HepG2 (cell line): ENCODE data around the gene ANKRD52. TPM values are rescaled to one million over a fixed set of nuclear protein-coding genes. Genes with fewer than 3 reads are reported as not detected.

Experiments
- ATF3 ChIP-seq: sonication (generic); formaldehyde crosslinking; IDR thresholded peaks from 2 replicates; pipeline ENCODE4 v1.4.0; 2020; ENCODE audit warnings: missing genetic modification reagents
- CBX2 ChIP-seq, 2 experiments: fragments of 200-600 bp in 1 of 2; sonication (generic); formaldehyde crosslinking in 1 of 2; IDR thresholded peaks; 2 replicates each; pipeline versions ENCODE4 v1.7.0 to v1.8.1; 2018 to 2022; ENCODE audit warnings: low read depth in 2 of 2, low read length in 1 of 2, mild to moderate bottlenecking in 1 of 2, missing genetic modification reagents in 1 of 2
- DNMT3B ChIP-seq: conservative IDR thresholded peaks from 2 replicates; pipeline ENCODE4 v1.6.1; 2016; ENCODE audit warnings: missing biosample characterization, control low read depth
- FOXO4 ChIP-seq: sonication (generic); formaldehyde crosslinking; conservative IDR thresholded peaks from 2 replicates; pipeline ENCODE4 v1.8.1; 2023; ENCODE audit warnings: missing genetic modification reagents
- KDM3A ChIP-seq: IDR thresholded peaks from 2 replicates; pipeline ENCODE4 v1.6.1; 2018; ENCODE audit warnings: low read depth, missing compliant biosample characterization
- MEF2D ChIP-seq: sonication (generic); formaldehyde crosslinking; IDR thresholded peaks from 2 replicates; pipeline ENCODE4 v1.5.1; 2020; ENCODE audit warnings: mild to moderate bottlenecking, missing genetic modification reagents
- PLRG1 ChIP-seq: fragments of 450-650 bp; conservative IDR thresholded peaks from 2 replicates; pipeline ENCODE4 v1.6.1; 2016
- RARG ChIP-seq: sonication (generic); formaldehyde crosslinking; IDR thresholded peaks from 2 replicates; pipeline ENCODE4 v1.4.0; 2020; ENCODE audit warnings: low read depth, mild to moderate bottlenecking, missing genetic modification reagents
- RELA ChIP-seq: sonication (generic); formaldehyde crosslinking; IDR thresholded peaks from 2 replicates; pipeline ENCODE4 v1.4.0; 2020; ENCODE audit warnings: missing genetic modification reagents
- RNF2 ChIP-seq: fragments of 450-650 bp; conservative IDR thresholded peaks from 2 replicates; pipeline ENCODE4 v1.6.1; 2016; ENCODE audit warnings: low read depth
- SAP130 ChIP-seq: IDR thresholded peaks from 2 replicates; pipeline ENCODE4 v1.6.1; 2016; ENCODE audit warnings: low read depth
- TBX3 ChIP-seq: fragments of 450-650 bp; IDR thresholded peaks from 2 replicates; pipeline ENCODE4 v1.6.1; 2017; ENCODE audit warnings: antibody characterized with exemption, mild to moderate bottlenecking, inconsistent platforms, borderline replicate concordance
- YY1 ChIP-seq: IDR thresholded peaks from 2 replicates; pipeline ENCODE4 v1.6.1; 2011; ENCODE audit warnings: low read length, low read depth, moderate library complexity, mild to moderate bottlenecking; ENCODE audit not compliant: insufficient read depth, insufficient replicate concordance
- ZBTB1 ChIP-seq: sonication (generic); formaldehyde crosslinking; IDR thresholded peaks from 2 replicates; pipeline ENCODE4 v1.4.0; 2020; ENCODE audit warnings: missing genetic modification reagents, borderline replicate concordance
- ZHX2 ChIP-seq, 2 experiments: sonication (generic) in 1 of 2; formaldehyde crosslinking in 1 of 2; IDR thresholded peaks; 2 replicates each; pipeline versions ENCODE4 v1.6.1 to v1.9.0; 2014 to 2022; ENCODE audit warnings: antibody characterized with exemption in 1 of 2, borderline replicate concordance in 1 of 2, inconsistent platforms in 1 of 2, low read depth in 1 of 2, missing genetic modification reagents in 1 of 2
- ZNF205 ChIP-seq: IDR thresholded peaks from 2 replicates; pipeline ENCODE4 v1.6.1; 2018; ENCODE audit warnings: missing biosample characterization, missing genetic modification reagents
- ZNF660 ChIP-seq: sonication (generic); formaldehyde crosslinking; IDR thresholded peaks from 2 replicates; pipeline ENCODE4 v1.5.1; 2020; ENCODE audit warnings: mild to moderate bottlenecking, low read depth, missing genetic modification reagents, borderline replicate concordance
- ZNF672 ChIP-seq: sonication (generic); formaldehyde crosslinking; IDR thresholded peaks from 2 replicates; pipeline ENCODE4 v1.8.1; 2022; ENCODE audit warnings: missing genetic modification reagents
- ZSCAN25 ChIP-seq: sonication (generic); formaldehyde crosslinking; IDR thresholded peaks from 2 replicates; pipeline ENCODE4 v1.8.0; 2022; ENCODE audit warnings: mild to moderate bottlenecking, missing genetic modification reagents
- polyA plus RNA-seq, 8 experiments: library from polyadenylated mRNA; depleted of rRNA in 3 of 8; stranded (reverse) in 7 of 8; unstranded in 1 of 8; fragments of >200 nt; fragmentation: Illumina TruSeq in 4 of 8; extraction: Trizol in 4 of 8; gene quantifications; 2 replicates each; pipeline versions ENCODE4 v1.2.1 to v1.2.3, GENCODE V29; 2011 to 2016; ENCODE audit warnings: low read depth in 4 of 8, missing spikeins in 1 of 8, mixed read lengths in 1 of 8; ENCODE audit not compliant: insufficient read depth in 1 of 8
- total RNA-seq, 5 experiments: library from RNA; depleted of rRNA; stranded (reverse); fragments of >200 nt; fragmentation: Illumina TruSeq; extraction: Trizol; gene quantifications; 2 replicates each; pipeline ENCODE4 v1.2.3, GENCODE V29; 2016; ENCODE audit warnings: low read depth in 1 of 5
- TF ChIP-seq, protein P1 (sequence below): sonication (generic); formaldehyde crosslinking; IDR thresholded peaks from 2 replicates; pipeline ENCODE4 v1.5.0; 2020; ENCODE audit warnings: missing genetic modification reagents

Gene ANKRD52
- total and polyA plus RNA-seq, 2 of the 13 experiments (the other 11 are each of a cell fraction or from before 2014, with no cell fraction given): 7.8 to 9.2 TPM

DNA sequence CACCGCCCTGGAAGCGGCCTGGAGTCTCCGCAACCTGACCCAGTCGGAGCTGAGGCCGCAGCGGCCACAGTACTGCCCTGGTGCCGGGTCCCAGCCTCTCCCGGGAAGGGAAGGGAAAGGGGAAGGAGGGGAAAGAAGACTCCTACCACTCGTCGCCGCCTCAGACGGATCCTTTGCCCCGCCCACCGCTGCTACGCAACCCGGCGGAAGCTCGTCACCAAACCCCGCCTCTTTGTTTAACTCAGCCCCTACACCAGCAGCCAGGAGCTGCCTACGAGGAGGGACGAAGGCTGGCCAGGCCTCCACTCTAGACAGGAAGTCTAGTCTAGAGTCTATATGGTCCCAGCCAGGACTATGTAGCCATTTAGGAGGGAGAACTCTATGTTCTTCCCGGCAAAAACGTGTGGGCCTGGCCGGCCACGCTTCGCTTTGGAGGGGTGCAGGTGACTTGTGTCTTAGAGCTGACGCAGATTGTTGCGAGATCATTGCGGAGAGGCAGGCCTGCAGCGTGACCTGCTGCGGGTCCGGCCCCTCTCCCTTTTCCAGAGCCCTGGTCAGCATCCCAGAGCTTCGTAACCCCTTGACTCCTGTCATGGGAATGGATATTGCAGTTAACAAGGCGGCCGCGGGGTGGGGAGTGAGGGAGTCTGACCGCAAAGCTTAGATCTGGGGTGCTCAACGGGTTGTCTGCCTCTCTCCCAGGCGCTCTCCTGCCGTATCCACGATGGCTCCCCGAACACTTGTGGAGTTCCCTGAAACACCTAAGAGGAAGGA lies 36.2 kb downstream of the ANKRD52 start, which contains the start of gene RNF41 (continued):
- TF ChIP-seq YY1 (peak; percentile 45), RELA (CRISPR knock-in tag) (no peak; the same call in 1 of the 2 replicates), SAP130 (CRISPR knock-in tag) (peak; percentile 92), ZBTB1 (CRISPR knock-in tag) (no peak), ATF3 (CRISPR knock-in tag) (no peak), TBX3 (no peak), DNMT3B (0 out of 2 replicates have a peak, but pooled peaks have one; percentile 57), ZHX2 (IDR thresholded peaks at IDR 0.05; ENCODE audit: low read depth) (0 out of 2 replicates have a peak, but pooled peaks have one; percentile 8), ZHX2 (CRISPR knock-in tag; IDR thresholded peaks at IDR 0.05; ENCODE audit: borderline replicate concordance) (peak; percentile 11; the same call in 1 of the 2 replicates), MEF2D (CRISPR knock-in tag) (peak; percentile 69; the same call in 1 of the 2 replicates), FOXO4 (CRISPR knock-in tag) (0 out of 2 replicates have a peak, but pooled peaks have one; percentile 76), CBX2 (IDR thresholded peaks at IDR 0.05; ENCODE audit: low read depth, low read length) (no peak), CBX2 (CRISPR knock-in tag; IDR thresholded peaks at IDR 0.05; ENCODE audit: low read depth) (no peak), ZSCAN25 (CRISPR knock-in tag) (no peak), PLRG1 (no peak), RNF2 (no peak), ZNF660 (CRISPR knock-in tag) (no peak), KDM3A (CRISPR knock-in tag) (no peak), ZNF672 (CRISPR knock-in tag) (no peak), ZNF205 (no peak), RARG (0 out of 2 replicates have a peak, but pooled peaks have one; percentile 51)
- TF ChIP-seq, protein P1, sequence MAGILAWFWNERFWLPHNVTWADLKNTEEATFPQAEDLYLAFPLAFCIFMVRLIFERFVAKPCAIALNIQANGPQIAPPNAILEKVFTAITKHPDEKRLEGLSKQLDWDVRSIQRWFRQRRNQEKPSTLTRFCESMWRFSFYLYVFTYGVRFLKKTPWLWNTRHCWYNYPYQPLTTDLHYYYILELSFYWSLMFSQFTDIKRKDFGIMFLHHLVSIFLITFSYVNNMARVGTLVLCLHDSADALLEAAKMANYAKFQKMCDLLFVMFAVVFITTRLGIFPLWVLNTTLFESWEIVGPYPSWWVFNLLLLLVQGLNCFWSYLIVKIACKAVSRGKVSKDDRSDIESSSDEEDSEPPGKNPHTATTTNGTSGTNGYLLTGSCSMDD (CRISPR knock-in tag): no peak
